Neural cell (in vitro differentiated cells): ENCODE data around the gene IRF9.

Source experiments
- CTCF ChIP-seq: fragments of 450-650 bp; IDR thresholded peaks from 2 replicates; pipeline ENCODE4 v1.5.1; 2014; ENCODE audit warnings: antibody characterized with exemption, mild to moderate bottlenecking, moderate library complexity; ENCODE audit not compliant: poor library complexity, severe bottlenecking
- EP300 ChIP-seq: fragments of 450-650 bp; conservative IDR thresholded peaks from 2 replicates; pipeline ENCODE4 v1.6.1; 2014; ENCODE audit warnings: antibody characterized with exemption, mild to moderate bottlenecking, moderate library complexity; ENCODE audit not compliant: poor library complexity, severe bottlenecking
- EZH2 ChIP-seq: fragments of 200-600, 300-800 bp; shearing (Covaris generic), sonication (generic); IDR thresholded peaks from 2 replicates; pipeline ENCODE4 v1.6.1; 2014; ENCODE audit warnings: antibody characterized with exemption, low read length, borderline replicate concordance, mild to moderate bottlenecking; ENCODE audit not compliant: insufficient read depth, poor library complexity, severe bottlenecking
- RAD21 ChIP-seq: fragments of 450-650 bp; conservative IDR thresholded peaks from 2 replicates; pipeline ENCODE4 v1.6.1; 2014; ENCODE audit warnings: antibody characterized with exemption, mild to moderate bottlenecking, moderate library complexity

- TF ChIP-seq RAD21 (no peak), EZH2 (no peak), CTCF (no peak), EP300 (no peak)
These were observed 28.9 kb upstream of the IRF9 start for GRCh38 chr14:24132061-24132685.
